Measurements from ENCODE around the gene SLC25A42.

Gene SLC25A42

DNA sequence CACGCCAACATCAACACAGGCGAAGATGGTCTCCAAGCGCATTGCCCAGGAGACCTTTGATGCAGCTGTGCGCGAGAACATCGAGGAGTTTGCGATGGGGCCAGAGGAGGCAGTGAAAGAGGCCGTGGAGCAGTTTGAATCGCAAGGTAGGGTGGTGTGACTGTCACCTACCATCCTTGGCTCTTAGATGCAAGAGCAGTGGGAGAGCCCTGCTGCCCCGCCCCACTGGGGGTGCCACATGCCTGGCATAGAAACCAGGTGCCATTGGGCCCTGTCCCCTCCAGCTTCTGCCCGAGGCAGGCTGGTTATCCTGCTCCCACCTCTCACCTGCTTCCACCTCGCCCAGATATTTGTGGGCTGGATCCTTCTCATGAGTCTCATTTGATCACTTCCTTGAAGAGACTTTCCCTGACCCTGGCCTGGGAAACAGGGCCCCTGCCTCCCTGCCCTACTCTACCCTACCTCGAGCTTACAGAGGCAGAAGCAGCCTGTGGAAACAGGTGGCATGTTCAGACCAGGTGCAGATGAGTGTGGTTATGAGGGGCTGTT is 21.0 kb upstream of the SLC25A42 start:
- intact Hi-C loops (cut with DNase I; ENCODE audit: low total_unique reads), result no loop called here
- Histone ChIP-seq H3K4me1 (peaks cover 0 to 13% (median 6%) of the 10 kb centered on the region in 4 donors), H3K36me3 (peaks cover 11 to 42% (median 25%) of the 10 kb centered on the region in 3 donors), H3K4me3 (no peak overlapping the region), H3K27me3 (no peaks in the 10 kb centered on the region), H3K27ac (no peak overlapping the region), H3K9me3 (no peaks in the 10 kb centered on the region)
- DNase-seq, result no peak
- TF ChIP-seq, protein P1, sequence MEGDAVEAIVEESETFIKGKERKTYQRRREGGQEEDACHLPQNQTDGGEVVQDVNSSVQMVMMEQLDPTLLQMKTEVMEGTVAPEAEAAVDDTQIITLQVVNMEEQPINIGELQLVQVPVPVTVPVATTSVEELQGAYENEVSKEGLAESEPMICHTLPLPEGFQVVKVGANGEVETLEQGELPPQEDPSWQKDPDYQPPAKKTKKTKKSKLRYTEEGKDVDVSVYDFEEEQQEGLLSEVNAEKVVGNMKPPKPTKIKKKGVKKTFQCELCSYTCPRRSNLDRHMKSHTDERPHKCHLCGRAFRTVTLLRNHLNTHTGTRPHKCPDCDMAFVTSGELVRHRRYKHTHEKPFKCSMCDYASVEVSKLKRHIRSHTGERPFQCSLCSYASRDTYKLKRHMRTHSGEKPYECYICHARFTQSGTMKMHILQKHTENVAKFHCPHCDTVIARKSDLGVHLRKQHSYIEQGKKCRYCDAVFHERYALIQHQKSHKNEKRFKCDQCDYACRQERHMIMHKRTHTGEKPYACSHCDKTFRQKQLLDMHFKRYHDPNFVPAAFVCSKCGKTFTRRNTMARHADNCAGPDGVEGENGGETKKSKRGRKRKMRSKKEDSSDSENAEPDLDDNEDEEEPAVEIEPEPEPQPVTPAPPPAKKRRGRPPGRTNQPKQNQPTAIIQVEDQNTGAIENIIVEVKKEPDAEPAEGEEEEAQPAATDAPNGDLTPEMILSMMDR (IDR thresholded peaks at IDR 0.05), result no peak

DNA sequence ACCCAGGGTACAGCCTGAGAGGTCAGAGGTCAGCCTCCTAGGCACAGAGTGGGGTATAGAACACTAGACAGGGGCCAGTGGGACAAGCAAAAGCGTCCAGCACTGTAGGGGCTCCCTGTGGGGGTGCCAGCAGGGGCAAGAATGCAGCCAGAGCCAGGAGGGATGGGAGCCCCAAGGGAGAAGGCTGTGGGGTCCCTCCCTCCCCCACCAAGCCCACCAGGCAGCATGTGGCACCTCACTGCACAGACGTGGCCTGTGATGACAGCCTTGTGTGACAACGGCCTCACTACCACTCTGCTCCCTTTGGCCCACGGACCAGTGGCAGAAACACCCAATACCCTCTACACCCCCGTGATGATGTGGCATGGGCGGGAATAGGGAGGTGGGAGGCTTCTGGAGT is 20.3 kb upstream of the SLC25A42 start:
- no peaks in the 10 kb centered on the region for H3K9me3 ChIP-seq
- no peak overlapping the region for H3K27ac ChIP-seq
- no peak overlapping the region for H3K4me3 ChIP-seq
- TF ChIP-seq, protein P1 (IDR thresholded peaks at IDR 0.05), result no peak
- DNase-seq, result no peak
- H3K4me1 ChIP-seq, result peaks cover 0 to 13% (median 6%) of the 10 kb centered on the region in 4 donors
- no peaks in the 10 kb centered on the region for H3K27me3 ChIP-seq
- peaks cover 11 to 47% (median 25%) of the 10 kb centered on the region in 3 donors for H3K36me3 ChIP-seq
- intact Hi-C loops (cut with DNase I; ENCODE audit: low total_unique reads), result no loop called here

DNA sequence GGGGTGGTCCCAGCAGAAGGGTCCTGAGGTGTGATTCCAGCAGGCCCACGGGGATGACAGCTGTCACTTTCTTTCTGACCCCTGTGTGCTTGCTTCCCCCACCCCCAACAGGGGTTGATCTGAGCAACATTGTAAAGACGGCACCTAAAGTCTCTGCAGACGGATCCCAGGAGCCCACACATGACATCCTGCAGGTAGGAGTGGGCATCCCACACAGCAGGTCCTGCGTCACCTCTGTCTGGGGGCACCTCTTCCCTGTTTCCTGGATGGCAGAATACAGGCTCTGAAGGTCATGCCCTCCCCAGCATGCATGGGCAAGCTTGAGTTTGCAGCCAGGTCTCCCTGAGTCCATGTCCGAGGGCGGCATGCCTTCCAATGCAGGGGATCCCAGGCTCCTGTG is 19.9 kb upstream of the SLC25A42 start:
- TF ChIP-seq, protein P1 (IDR thresholded peaks at IDR 0.05), result no peak
- H3K27me3 ChIP-seq, result no peaks in the 10 kb centered on the region
- no peak overlapping the region for H3K27ac ChIP-seq
- H3K9me3 ChIP-seq, result no peaks in the 10 kb centered on the region
- intact Hi-C loops (cut with DNase I; ENCODE audit: low total_unique reads), result no loop called here
- peaks cover 0 to 13% (median 6%) of the 10 kb centered on the region in 4 donors for H3K4me1 ChIP-seq
- H3K4me3 ChIP-seq, result no peak overlapping the region
- H3K36me3 ChIP-seq, result peaks cover 11 to 47% (median 25%) of the 10 kb centered on the region in 3 donors
- DNase-seq, result no peak

DNA sequence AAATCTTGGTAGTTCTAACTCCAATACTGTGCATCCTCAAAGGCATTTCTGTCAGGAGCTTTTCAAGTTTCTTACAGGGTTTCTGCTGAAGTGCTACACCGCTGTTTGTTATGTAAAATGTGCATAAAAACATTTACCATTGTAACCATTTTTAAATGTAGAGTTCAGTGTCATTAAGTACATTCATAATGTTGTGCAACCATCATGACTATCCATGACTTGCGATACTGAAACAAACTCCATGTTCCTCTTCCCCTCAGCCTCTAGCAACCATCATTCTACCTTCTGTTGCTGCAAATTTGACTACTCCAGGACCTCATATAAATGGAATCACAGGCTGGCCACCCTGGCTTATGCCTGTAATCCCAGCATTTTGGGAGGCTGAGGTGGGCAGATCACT is 14.4 kb upstream of the SLC25A42 start:
- Histone ChIP-seq H3K27ac (no peak overlapping the region), H3K4me1 (no peaks in the 10 kb centered on the region), H3K27me3 (no peaks in the 10 kb centered on the region), H3K4me3 (no peak overlapping the region), H3K36me3 (peaks cover 21 to 70% (median 29%) of the 10 kb centered on the region in 3 donors), H3K9me3 (no peaks in the 10 kb centered on the region)
- no peak for DNase-seq
- TF ChIP-seq, protein P1 (IDR thresholded peaks at IDR 0.05), result no peak
- intact Hi-C loops (cut with DNase I; ENCODE audit: low total_unique reads), result no loop called here

DNA sequence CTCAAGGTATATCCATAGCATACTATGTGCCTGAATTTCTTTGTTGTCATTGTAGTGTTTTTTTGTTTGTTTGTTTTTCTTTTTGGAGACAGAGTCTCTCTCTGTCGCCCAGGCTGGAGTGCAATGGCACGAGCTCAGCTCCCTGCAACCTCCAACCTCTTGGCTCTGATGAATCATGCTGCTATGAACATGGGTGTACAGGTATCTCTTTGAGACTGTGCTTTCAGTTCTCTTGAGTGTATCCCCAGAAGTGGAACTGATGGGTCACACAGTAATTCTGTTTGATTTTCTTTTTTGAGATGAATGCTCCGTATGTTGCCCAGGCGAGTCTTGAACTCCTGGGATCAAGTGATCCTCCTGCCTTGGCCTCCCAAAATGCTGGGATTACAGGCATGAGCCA is 13.7 kb upstream of the SLC25A42 start:
- DNase-seq, result no peak
- intact Hi-C loops (cut with DNase I; ENCODE audit: low total_unique reads), result loop anchor here (5.0 kb wide), 3 partner anchors 67 to 127 kb away; partner anchors contain the start of gene TMEM161A
- no peak overlapping the region for H3K4me3 ChIP-seq
- no peaks in the 10 kb centered on the region for H3K4me1 ChIP-seq
- no peak overlapping the region for H3K27ac ChIP-seq
- TF ChIP-seq, protein P1 (IDR thresholded peaks at IDR 0.05), result no peak
- H3K36me3 ChIP-seq, result peaks cover 23 to 73% (median 32%) of the 10 kb centered on the region in 3 donors
- H3K9me3 ChIP-seq, result no peaks in the 10 kb centered on the region
- no peaks in the 10 kb centered on the region for H3K27me3 ChIP-seq
